Kidney (tissue), 14 donors: Measurements from ENCODE around the gene FUT9. TPM values are rescaled to one million over a fixed set of nuclear protein-coding genes. Genes with fewer than 3 reads are reported as not detected.

Source experiments
- DNase-seq, 5 donors: peaks; one replicate each; pipeline ENCODE4 v3.0.0-alpha.2; 2013 to 2020
- FAIRE-seq: peaks from 2 replicates; lab custom pipeline; 2012; peaks lifted over from hg19 to GRCh38; lab: Jason Lieb, UNC
- H3K27ac ChIP-seq, 2 donors: one replicate each; pipeline ENCODE4 v1.7.0; 2013; ENCODE audit warnings: low read depth in 2 of 2, low read length in 2 of 2, inconsistent platforms in 1 of 2
- H3K27me3 ChIP-seq: one replicate; pipeline ENCODE4 v1.7.1; 2013; ENCODE audit warnings: low read length, inconsistent platforms; ENCODE audit not compliant: control insufficient read depth, insufficient read depth
- H3K36me3 ChIP-seq, 3 donors: one replicate each; pipeline versions ENCODE4 v1.7.0 to v1.7.1; 2013; ENCODE audit warnings: low read length in 3 of 3, control low read depth in 1 of 3, inconsistent platforms in 1 of 3; ENCODE audit not compliant: insufficient read depth in 3 of 3, control insufficient read depth in 2 of 3
- H3K4me1 ChIP-seq, 3 donors: one replicate each; pipeline versions ENCODE4 v1.7.0 to v1.7.1; 2013; ENCODE audit warnings: low read length in 3 of 3, inconsistent platforms in 1 of 3, low read depth in 1 of 3; ENCODE audit not compliant: control insufficient read depth in 2 of 3, insufficient read depth in 2 of 3
- H3K4me3 ChIP-seq, 3 donors: one replicate each; pipeline versions ENCODE4 v1.7.0 to v1.8.1; 2013; ENCODE audit warnings: low read length in 3 of 3, control low read depth in 1 of 3, inconsistent platforms in 1 of 3
- H3K9ac ChIP-seq, 3 donors: one replicate each; pipeline versions ENCODE4 v1.7.0 to v1.7.1; 2013; ENCODE audit warnings: low read length in 3 of 3, control low read depth in 1 of 3, inconsistent platforms in 1 of 3
- H3K9me3 ChIP-seq, 3 donors: one replicate each; pipeline versions ENCODE4 v1.7.0 to v1.7.1; 2013; ENCODE audit warnings: low read length in 3 of 3, control low read depth in 1 of 3, inconsistent platforms in 1 of 3; ENCODE audit not compliant: control insufficient read depth in 2 of 3, insufficient read depth in 1 of 3
- intact Hi-C: fragments of 100-400 bp; cut with DNase I; formaldehyde crosslinking; loops from one replicate; pipeline ENCODE4 v1.11.1; 2022
- polyA plus RNA-seq: library from polyadenylated mRNA; stranded (reverse); fragments of 350-450 nt; fragmentation: Illumina TruSeq; extraction: RNeasy Lipid Tissue Mini Kit (QIAGEN cat#74804); gene quantifications from one replicate; pipeline ENCODE4 v1.2.3, GENCODE V29; 2014; ENCODE audit warnings: low read depth, low replicate concordance; ENCODE audit not compliant: insufficient read depth
- total RNA-seq: library from RNA; stranded (reverse); fragmentation: NEBNext Ultra II Directional; extraction: Animal tissue kit (Norgen Biotek cat#: 25700); gene quantifications from one replicate; pipeline ENCODE4 v1.2.1, GENCODE V29; 2021
- TF ChIP-seq, protein P1 (sequence below): IDR thresholded peaks from 3 replicates; pipeline ENCODE4 v1.5.1; 2012; ENCODE audit warnings: mild to moderate bottlenecking, moderate library complexity, borderline replicate concordance; ENCODE audit not compliant: insufficient read depth; ENCODE audit errors: extremely low read depth
- donor health status: control.
- donor health status: control.
- donor health status: control.
- donor health status: control.
- donor health status: control.
- donor health status: DM: yes; HTN: yes; CAD: no.
- donor health status: Normal renal cell carcinoma (clear cell type).

Gene FUT9
- total and polyA plus RNA-seq, 2 donors from 2014 or later: 0.06 to 0.13 TPM

DNA sequence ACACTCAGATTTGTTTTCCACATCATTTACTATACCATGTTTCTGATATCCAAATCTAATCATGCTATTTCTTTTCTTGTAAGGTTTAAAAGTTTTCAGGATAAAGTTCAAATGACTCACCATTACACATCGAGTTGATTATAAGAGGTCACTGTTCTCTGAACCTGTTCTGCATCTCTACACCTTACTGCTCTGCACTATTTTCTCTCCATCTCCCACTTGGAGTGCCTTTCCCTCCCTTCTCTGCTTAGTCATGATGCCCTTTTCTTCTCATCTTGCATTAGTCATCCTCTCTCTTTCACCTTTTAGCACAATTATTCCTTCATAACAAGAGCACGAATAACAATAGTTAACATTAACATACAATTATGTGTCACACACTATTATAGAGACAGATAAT is 37.5 kb upstream of the FUT9 start:
- Histone ChIP-seq H3K4me3 (no peak overlapping the region), H3K9me3 (no peaks in the 10 kb centered on the region), H3K27ac (no peak overlapping the region), H3K36me3 (no peaks in the 10 kb centered on the region), H3K9ac (no peak overlapping the region), H3K4me1 (no peaks in the 10 kb centered on the region), H3K27me3 (no peaks in the 10 kb centered on the region)
- intact Hi-C loops: no loop called here
- DNase-seq: no peak
- TF ChIP-seq, protein P1, sequence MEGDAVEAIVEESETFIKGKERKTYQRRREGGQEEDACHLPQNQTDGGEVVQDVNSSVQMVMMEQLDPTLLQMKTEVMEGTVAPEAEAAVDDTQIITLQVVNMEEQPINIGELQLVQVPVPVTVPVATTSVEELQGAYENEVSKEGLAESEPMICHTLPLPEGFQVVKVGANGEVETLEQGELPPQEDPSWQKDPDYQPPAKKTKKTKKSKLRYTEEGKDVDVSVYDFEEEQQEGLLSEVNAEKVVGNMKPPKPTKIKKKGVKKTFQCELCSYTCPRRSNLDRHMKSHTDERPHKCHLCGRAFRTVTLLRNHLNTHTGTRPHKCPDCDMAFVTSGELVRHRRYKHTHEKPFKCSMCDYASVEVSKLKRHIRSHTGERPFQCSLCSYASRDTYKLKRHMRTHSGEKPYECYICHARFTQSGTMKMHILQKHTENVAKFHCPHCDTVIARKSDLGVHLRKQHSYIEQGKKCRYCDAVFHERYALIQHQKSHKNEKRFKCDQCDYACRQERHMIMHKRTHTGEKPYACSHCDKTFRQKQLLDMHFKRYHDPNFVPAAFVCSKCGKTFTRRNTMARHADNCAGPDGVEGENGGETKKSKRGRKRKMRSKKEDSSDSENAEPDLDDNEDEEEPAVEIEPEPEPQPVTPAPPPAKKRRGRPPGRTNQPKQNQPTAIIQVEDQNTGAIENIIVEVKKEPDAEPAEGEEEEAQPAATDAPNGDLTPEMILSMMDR: no peak
- FAIRE-seq: no peak

DNA sequence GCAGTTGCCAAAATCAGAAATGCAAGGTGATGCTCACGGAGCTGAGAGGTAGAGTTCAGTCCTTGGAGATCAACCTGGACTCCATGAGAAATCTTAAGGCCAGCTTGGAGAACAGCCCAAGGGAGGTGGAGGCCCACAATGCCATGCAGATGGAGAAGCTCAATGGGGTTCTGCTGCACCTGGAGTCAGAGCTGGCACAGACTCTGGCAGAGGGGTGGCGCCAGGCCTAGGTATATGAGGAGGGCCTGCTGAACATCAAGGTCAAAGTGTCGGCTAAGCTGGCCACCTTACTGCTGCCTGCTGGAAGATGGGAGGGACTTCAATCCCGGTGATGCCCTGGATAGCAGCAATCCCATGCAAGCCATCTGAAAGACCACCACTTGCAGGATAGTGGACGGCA is 23.9 kb upstream of the FUT9 start:
- Histone ChIP-seq H3K27ac (no peak overlapping the region), H3K9ac (no peak overlapping the region), H3K9me3 (peaks cover 0 to 14% (median 2%) of the 10 kb centered on the region in 3 donors), H3K27me3 (no peaks in the 10 kb centered on the region), H3K4me3 (no peak overlapping the region), H3K4me1 (no peaks in the 10 kb centered on the region), H3K36me3 (no peaks in the 10 kb centered on the region)
- TF ChIP-seq, protein P1: no peak
- intact Hi-C loops: no loop called here
- FAIRE-seq (no peak), DNase-seq (peak in 1 of 5 donors; percentile 53)

DNA sequence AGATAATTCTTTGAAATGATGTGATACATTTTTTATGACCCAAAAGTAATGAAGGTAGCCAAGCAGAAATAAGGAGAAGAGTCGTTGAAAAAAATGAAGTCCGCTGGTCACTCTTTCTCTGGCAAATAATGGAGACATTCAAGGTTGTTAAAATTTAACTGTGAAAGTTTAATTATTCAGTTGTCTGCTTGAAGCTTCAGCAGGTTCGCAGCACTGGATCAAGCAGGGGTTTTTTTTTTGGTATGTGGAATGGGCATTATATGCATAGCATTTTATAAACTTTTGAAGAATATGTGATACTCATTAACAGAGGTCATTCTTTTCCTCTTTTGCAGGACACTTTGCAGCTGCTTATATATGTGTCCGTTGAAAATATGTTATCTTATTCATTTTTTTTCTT is 21.6 kb upstream of the FUT9 start:
- no peaks in the 10 kb centered on the region for H3K36me3 ChIP-seq
- DNase-seq: peak in 1 of 5 donors; percentile 9
- no peaks in the 10 kb centered on the region for H3K4me1 ChIP-seq
- H3K9me3 ChIP-seq: peaks cover 0 to 14% (median 2%) of the 10 kb centered on the region in 3 donors
- H3K4me3 ChIP-seq: no peak overlapping the region
- H3K27ac ChIP-seq: no peak overlapping the region
- intact Hi-C loops: no loop called here
- no peak overlapping the region for H3K9ac ChIP-seq
- TF ChIP-seq, protein P1: no peak
- no peak for FAIRE-seq
- no peaks in the 10 kb centered on the region for H3K27me3 ChIP-seq

DNA sequence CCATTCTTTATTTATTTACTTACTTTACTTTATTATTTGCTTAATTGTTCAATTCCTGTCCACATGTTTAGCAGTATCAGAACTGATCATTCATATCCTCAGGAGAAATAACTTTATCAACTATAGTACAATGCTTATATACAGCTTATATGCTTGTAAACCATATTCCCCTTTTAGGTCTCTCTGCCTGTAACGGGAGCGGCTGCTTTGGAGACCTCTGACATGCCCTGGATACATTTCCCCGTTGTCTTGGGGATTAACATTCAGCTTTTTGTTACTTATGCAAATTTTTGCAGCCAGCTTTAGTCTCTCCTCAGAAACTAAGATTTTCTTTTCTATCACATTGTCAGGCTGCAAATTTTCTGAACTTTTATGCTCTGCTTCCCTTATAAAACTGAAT is 17.6 kb upstream of the FUT9 start:
- Histone ChIP-seq H3K4me1 (no peaks in the 10 kb centered on the region), H3K4me3 (no peak overlapping the region), H3K27me3 (no peaks in the 10 kb centered on the region), H3K9ac (no peak overlapping the region), H3K9me3 (no peaks in the 10 kb centered on the region), H3K27ac (no peak overlapping the region), H3K36me3 (no peaks in the 10 kb centered on the region)
- TF ChIP-seq, protein P1: no peak
- DNase-seq (no peak), FAIRE-seq (no peak)
- intact Hi-C loops: no loop called here
